ENCODE data around the gene SFRP5.

Gene SFRP5

DNA sequence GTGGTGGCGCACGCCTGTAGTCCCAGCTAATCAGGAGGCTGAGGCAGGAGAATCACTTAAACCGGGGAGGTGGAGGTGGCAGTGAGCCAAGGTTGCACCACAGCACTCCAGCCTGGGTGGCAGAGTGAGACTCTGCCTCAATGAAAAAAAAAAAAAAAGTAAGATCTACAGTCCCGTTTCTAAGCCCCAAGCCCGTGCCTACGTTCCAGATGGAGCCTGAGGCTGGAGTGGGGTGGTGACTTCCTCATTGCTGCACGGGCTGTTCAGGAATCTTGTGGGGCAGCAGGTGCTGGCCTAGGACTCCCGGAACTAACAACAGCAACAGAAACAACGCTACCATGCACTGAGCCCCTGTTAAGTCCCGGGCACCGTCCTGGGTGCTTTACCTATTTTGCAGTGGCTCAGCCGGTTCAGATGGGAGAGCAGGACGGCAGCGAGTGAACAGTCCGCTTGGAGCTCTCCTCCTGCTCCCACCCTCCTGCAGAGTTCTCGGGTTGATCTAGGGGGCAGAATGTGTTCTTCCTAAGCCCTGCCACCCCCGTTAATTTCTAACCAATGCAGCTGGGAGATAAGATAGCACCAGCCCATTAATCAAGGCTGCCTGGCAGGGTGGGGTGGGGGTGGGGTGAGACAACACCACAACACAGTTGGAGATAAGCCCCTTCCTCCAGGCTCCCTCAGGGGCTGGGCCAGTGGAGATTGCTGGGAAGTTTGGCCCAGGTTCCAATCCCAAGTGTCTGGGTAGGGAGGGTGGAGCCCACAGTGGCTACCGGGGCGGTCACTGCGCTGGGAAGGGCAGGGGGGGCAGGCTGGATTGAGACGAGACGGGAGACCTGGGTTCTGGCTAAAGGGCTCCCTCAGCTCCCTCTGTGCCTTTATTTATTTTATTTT lies 17.0 kb upstream of the SFRP5 start:
- in situ Hi-C loops (cut with MboI; ENCODE audit: low sequenced_read_pairs) = loop anchor here (25.0 kb wide), 1 partner anchor 249 kb away; the partner anchor contains the start of gene CRTAC1

DNA sequence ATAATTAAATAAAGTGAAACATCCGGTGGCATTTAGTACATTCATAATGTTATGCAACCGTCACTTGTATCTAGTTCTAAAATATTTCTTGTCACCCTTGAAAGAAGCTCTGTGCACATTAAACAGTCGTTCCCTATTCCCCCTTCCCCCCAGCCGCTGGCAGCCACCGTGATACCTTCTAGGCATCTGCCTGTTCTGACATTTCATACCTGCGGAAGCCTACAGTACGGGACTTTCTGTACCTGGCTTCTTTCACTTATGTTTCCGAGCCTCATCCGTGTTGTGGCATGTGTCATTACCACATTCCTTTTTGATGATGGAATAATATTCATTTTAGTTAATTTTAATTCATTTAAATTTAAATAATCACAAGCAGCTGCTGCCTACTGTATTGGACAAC lies 13.9 kb upstream of the SFRP5 start:
- in situ Hi-C loops (cut with MboI; ENCODE audit: low sequenced_read_pairs) = loop anchor here (25.0 kb wide), 1 partner anchor 252 kb away; the partner anchor contains the start of gene CRTAC1

DNA sequence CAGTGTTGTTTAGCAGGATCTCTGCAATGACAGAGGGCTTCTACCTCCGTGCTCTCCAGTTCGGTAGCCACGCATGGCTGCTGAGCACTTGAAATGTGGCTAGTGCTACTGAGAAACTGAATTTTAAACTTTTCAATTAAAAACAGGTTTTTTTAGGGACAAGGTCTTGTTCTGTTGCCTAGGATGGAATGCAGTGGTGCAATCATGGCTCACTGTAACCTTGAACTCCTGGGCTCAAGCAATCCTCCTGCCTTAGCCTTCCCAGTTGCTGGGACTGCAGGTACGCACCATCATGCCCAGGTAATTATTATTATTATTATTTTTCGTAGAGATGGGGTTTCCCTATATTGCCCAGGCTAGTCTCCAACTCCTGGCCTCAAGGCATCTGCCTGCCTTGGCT lies 13.4 kb upstream of the SFRP5 start:
- in situ Hi-C loops (cut with MboI; ENCODE audit: low sequenced_read_pairs) = loop anchor here (25.0 kb wide), 1 partner anchor 252 kb away; the partner anchor contains the start of gene CRTAC1

DNA sequence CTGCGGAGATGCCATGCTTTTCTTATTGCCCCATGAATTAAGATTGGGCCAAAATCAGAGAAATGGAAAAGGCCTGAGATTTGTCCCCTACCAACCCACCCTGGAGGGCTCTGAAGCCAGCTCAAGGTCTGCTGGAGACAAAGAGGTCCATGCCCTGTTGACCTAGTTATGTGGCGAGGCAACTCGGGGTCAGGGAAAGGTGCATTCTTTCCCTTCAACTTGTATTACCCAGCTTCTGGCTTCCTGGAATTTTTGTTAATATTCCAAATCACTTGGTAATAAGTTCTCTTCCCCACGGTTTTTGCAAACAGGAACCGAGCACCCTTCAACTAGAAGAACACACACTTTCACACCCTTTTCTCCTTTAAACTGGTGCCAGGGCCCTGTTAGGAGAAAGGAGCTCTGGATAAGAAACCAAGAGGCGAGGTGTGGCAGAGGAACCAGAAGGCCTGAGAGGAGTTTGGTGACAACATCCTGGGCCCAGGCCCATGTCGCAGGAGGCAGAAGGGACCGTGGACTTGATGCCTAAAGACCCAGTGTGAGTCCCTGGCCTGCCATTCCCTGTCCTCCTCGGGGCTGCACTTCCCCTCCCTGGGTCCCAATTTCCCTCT lies 12.5 kb upstream of the SFRP5 start:
- in situ Hi-C loops (cut with MboI; ENCODE audit: low sequenced_read_pairs) = loop anchor here (25.0 kb wide), 1 partner anchor 253 kb away; the partner anchor contains the start of gene CRTAC1

DNA sequence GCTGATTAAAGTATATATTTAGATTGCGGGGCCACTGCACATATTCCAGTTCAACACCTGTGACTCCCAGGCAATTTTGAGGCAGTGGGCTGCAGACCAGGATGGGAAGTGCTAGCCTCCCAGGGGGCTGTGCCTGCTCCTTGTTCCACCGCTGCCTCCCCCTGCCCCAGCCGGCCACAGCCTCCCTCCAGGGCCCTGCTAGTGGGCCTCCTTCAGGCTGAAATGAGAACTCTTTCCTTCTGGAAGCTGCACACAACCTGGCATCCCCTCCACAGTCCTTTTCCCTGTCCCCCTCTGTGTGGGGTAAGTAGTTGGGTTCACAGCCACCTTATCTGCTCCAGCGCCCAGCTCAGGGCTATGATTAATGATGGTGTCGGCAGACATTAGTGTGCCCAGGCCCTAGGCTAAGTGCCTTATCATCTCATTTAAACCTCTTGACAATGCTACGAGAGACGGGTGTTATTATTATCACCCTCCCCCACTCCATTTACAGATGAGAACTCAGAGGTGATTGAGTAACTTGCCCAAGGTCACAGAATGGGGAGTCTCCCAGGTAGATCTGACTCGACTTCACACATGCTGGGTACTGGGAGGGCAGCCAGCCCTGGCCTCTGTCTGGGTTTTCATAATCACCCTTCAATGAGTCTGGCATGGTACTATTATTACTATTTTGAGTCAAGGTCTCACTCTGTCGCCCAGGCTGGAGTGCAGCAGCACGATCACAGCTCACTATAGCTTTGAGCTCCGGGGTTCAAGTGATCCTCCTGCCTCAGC lies 10.8 kb upstream of the SFRP5 start:
- in situ Hi-C loops (cut with MboI; ENCODE audit: low sequenced_read_pairs) = loop anchor here (25.0 kb wide), 1 partner anchor 255 kb away; the partner anchor contains the start of gene CRTAC1

DNA sequence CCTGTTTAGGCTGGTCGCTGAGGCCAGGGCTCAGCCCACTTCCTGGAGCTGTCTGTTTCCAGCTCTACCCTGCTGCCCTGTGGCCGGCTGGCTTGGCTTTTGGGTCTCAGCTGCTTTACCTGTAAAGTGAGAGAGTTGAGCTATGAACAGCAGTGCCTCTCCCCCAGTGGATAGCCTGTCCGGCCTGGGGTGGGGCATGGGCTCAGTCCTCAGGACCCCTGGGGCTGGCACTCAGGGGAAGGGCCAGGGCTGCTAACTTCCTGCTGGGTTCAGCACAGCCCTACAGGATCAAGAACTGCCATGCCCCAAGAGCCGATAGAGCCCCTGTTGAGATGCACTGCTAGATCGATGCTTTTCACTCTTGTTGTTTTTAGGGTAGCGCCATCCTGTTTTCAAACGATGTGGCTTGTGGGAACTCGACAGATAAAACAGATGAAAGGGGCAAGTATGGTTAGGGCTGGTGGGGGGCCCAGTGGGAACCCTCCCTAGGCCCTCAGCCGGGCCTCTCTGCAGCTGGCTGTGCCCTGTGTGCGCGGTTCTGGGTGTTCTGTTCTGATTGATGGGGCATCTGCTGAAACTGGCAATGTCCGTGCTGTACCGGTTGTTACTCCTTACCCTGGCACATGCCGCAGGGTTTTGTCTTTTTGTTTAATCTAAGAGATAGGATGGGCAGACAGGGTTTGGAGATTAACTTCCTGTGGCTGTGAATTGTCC lies 10.0 kb upstream of the SFRP5 start:
- in situ Hi-C loops (cut with MboI; ENCODE audit: low sequenced_read_pairs) = loop anchor here (25.0 kb wide), 1 partner anchor 256 kb away; the partner anchor contains the start of gene CRTAC1

DNA sequence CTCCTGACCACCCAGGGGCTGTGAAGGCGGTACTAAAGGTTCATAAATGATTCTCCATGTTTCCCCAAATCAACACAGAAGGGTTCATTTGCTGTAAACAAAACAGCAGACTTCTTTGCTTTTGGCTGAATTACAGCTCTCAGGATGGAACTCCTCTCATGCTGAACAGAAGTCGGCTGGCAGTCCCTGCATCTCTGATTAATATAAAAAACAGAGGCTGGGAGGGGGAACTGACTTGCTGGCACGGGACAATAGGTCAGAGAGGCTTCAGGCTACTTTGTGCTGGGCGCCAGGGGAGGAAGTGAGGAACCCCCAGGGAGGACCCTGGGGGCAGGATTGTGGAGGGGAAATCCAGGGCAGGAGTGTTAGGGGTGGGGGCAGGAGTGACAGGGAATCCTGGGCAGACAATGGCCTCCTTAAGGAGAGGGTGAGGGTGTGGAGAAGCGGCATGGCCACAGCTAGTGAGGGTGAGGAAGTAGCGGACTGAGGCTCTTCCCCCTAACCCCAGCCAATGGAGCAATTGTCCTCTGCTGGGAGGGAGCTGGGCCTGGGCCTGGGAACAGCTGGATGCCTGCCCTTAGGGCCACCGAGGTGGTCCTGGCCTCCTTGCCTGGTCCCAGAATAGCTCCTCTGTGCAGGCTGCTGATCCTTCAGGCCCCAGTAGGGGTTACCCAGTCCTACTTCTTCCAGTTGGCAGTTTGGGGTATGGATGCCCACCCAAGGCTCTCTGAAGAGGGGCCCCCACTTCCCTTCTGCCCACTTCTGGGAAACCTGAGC lies 9.2 kb upstream of the SFRP5 start:
- in situ Hi-C loops (cut with MboI; ENCODE audit: low sequenced_read_pairs) = loop anchor here (25.0 kb wide), 1 partner anchor 256 kb away; the partner anchor contains the start of gene CRTAC1

DNA sequence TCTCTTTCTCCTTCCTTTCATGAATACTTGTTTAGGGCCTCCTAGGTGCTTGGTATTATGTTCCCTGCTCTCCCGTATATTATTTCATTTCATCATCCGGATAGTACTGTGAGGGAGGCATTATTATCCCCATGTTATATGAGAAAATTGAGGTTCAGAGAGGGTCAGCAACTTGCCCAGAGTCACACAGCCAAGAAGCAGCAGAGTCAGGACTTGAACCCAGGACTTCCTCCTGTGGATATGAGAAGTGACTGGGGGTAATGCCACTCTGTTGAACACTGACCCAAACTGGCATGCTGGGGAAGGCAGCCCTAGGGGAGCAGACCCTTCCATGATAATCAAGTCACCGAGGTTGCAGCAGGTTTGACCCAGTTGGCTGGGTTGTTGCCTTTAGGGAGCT lies 8.2 kb upstream of the SFRP5 start:
- in situ Hi-C loops (cut with MboI; ENCODE audit: low sequenced_read_pairs) = loop anchor here (25.0 kb wide), 1 partner anchor 257 kb away; the partner anchor contains the start of gene CRTAC1

DNA sequence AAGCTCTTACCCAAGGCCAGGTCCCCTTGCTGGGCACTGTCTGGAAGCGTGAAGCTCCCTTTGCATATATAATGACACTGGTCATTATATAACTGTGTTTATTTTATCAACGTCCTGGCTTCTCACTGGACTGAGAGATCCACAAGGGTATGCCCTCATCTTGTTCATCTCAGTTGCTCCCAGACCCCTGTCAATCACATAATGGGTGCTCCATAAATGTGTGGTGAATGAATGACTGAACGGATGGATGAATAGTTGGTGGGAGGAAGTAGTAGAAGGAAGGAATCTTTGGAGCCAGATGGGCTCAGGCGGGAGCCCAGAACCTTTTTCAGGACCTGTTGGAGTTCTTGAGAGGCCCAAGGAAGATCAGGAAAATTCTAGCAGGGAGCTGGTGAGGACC lies 7.7 kb upstream of the SFRP5 start:
- in situ Hi-C loops (cut with MboI; ENCODE audit: low sequenced_read_pairs) = loop anchor here (25.0 kb wide), 1 partner anchor 258 kb away; the partner anchor contains the start of gene CRTAC1

DNA sequence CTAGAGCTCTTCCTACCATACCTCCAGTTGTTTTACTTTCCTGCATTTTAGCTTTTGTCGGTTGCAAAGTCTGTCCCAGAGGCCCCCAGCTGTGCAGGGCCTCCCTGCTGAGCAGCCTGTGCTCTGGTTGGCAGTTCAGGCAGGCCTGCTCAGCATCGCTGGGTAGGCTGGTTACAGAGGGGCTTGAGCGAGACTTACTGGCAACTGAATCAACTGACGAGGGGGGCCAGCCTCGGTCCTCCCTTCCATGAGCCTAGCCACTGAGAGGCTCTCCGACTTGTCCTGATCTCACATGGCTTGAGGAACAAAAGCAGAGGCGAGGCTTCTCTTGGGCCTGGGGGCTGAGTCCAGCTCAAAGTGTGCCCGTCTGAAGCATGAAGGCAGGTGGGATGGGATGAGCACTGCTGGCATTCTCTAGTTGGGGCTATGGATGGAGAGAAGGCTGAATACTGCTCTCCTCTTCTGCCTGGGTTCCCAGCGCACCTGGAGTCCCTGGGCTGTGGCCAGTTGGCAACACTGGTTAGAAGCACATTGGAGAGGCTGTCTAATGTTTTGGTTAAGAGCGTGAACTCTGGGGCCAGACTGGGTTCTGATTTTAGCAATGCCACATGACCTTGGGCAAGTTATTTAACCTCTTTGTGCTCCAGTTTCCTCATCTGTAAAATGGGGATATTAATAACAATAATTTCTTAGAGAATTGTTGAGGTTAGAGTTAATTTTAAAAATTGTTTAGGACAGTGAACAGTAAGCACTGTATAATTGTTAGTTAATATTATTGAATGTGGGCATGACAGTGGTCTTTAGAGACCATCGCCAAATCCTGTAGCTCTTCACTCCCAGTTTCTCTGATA lies 6.9 kb upstream of the SFRP5 start:
- in situ Hi-C loops (cut with MboI; ENCODE audit: low sequenced_read_pairs) = loop anchor here (25.0 kb wide), 1 partner anchor 259 kb away; the partner anchor contains the start of gene CRTAC1

DNA sequence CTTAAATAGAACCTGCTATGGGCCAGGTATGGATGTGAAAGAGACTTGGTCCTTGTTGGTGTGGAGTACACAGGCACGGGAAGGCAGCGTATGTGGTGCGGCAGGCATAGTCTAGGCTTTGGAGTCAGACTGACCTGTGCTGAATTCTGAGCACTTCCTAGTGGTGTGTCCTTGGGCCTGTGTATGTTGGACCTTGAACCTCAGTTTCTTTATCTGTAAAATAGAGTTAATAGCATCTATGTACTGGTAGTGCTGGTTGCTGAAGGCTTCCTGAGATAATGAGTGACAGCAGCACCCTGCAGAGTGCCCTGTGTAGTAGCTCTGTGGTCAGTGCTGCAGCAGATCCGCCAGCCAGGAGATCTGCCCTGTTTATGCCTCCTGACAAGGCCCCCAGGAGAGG lies 5.3 kb upstream of the SFRP5 start:
- in situ Hi-C loops (cut with MboI; ENCODE audit: low sequenced_read_pairs) = loop anchor here (25.0 kb wide), 1 partner anchor 260 kb away; the partner anchor contains the start of gene CRTAC1

DNA sequence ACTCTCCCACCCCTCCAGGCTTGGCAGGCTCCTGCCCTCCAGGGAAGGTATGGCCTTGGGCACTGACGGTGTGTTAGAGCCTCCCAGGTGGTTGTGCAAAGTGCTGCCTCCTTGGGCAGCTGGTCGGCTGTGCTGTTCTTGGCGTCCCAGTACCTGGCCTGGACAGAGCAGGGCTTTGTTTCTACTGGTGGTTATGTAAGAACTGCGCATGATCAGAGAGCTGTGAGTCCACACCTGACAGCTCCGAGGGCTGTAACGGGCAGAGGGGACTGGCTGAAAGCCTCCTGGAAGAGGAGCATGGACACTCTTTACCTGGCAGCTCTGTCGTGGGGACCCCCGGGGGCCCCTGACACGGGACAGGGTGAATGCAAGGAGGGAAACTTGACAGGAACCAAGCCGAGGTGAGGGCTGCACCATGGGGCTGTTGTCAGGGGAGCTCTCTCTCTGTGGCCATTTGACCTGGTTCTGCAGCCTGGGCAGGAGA lies 3.1 kb upstream of the SFRP5 start:
- in situ Hi-C loops (cut with MboI; ENCODE audit: low sequenced_read_pairs) = loop anchor here (25.0 kb wide), 1 partner anchor 262 kb away; the partner anchor contains the start of gene CRTAC1

DNA sequence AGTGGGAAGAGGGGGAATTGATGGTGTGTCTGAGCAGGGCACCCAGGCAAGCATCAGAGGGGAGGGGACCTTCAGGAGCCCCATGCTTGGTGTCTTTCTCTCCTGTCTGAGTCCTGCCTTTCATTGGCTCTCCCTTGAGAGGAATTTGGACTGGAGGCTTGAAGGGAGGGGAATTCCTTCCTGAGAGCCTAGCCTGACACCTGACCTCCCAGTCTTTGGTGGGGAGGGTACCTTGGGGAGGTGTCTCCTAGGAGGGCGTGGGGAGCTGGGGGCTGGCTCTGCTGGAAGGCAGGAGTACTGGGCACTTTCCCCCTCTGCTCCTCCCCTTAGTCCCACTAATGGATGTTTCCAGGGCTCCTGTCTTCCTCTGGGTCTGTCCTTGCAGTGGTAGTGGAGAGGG lies 1.3 kb upstream of the SFRP5 start:
- in situ Hi-C loops (cut with MboI; ENCODE audit: low sequenced_read_pairs) = no loop called here

DNA sequence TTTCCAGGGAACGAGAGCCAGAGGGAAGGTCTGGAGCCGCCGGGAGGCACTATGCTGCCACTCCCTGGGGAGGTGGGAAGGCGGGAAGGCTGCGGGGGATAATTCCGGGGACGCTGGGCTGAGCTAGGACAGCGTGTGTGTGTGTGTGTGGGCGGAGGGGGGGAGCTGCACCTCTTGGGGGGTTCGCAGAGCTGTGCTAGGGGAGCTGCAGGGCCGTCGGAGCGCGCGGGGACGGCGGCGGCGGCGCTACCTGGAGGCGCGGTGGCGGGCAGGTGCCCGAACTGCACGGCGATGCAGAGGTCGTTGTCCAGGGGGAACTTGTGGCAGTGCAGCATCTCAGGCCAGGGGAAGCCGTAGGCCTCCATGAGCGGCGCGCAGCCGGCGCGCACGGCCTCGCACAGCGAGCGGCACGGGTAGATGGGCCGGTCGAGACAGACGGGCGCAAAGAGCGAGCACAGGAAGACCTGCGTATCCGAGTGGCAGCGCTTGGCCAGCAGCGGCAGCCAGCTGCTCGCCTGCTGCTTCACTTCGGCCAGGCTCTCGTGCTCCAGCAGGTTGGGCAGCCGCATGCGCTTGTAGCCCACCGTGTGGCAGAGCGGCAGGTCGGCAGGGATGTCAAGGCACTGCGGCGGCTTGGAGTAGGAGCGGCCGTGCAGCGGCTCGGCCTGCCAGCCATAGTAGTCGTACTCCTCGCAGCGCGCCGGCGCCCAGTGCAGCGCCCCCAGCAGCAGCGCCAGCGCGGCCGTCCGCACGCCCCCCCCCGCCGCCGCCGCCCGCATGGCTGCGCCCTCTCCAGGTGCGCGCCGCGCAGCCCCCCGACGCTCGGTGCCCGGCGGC lies 526 bp downstream of the SFRP5 start:
- in situ Hi-C loops (cut with MboI; ENCODE audit: low sequenced_read_pairs) = no loop called here

DNA sequence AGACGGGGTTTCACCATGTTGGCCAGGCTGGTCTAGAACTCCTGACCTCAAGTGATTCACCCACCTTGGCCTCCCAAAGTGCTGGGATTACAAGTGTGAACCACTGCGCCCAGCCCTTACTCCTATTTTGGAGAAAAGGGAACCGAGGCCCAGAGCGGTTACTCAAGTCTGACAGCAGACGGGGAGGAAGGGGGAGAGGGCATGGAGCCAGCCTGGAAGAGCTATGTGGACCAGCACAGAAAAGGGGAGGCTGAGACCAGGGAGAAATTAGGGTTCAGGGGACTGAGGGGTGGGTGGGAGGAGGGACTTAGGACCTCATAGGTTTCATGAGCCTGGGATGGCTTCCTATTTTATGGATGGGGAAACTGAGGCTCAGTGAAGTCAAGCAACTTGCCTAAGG lies 1.5 kb downstream of the SFRP5 start:
- in situ Hi-C loops (cut with MboI; ENCODE audit: low sequenced_read_pairs) = no loop called here

DNA sequence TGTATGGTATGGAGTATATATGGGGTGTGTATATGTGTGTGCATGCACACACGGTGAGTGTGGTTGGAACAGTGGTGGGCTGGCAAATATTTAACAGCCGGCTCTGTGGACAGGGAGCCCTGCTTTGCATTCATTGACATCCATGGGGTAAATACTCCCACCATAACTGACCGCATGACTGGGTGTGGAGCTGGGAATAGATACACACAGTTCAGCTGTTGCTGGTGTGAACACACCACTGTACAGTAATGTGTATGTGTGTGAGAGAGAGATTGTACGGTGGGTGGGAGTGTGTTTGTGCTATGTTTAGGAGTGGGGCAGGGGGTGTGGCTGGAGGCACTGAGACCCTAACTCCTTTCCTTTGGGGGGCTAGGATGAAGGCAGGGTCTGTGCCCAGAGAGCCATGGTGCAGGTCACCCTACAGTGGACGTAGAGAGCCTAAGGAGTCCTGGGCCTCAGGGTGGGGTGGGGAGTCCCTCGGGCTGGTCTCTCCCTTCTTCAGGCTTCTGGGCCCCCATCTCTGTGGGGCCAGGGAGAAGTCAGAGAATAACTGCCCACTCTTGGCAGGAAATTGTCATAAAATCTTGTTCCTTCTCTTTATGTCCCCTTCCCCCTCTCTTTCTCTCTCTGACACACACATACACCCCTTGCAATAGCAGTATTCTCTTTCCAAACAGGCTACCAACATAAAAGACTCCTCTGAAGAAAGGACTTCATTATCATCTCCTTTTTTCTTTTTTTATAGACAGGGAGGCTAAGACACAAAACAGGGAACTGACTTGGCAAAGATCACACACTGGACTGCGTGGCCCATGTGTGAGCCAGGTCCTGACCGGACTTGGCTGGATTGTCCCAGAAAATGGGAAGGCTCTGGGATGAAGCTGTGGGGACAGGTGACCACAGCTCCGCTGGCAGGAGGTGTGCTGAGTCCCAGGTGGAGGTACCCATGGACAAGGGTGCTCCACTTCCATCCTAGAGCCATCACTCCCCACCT lies 3.2 kb downstream of the SFRP5 start:
- in situ Hi-C loops (cut with MboI; ENCODE audit: low sequenced_read_pairs) = no loop called here
